ENCODE results near the gene PIP5KL1.
"Not testable (repeated sequence)": the region's sequence is repeated elsewhere in the genome, so short reads cannot be mapped to it uniquely, and the experiment has no call there.

PIP5KL1 gene

GRCh38 chr9:127896395-127897192 is 34.0 kb downstream of the PIP5KL1 start:
- Mint-ChIP-seq H3K36me3 (peaks cover 39% of the 10 kb centered on the region), H3K4me1 (peaks cover 17% of the 10 kb centered on the region), H3K27me3 (no peaks in the 10 kb centered on the region), H3K27ac (no peak overlapping the region), H3K9me3 (no peaks in the 10 kb centered on the region), H3K4me3 (no peak overlapping the region)
- ATAC-seq (ENCODE audit: low read depth) (no peak), DNase-seq (ENCODE audit: low spot score in 2 of 2) (no peak)

GRCh38 chr9:127895811-127896210 is 34.8 kb downstream of the PIP5KL1 start:
- no peaks in the 10 kb centered on the region for H3K9me3 Mint-ChIP-seq
- ATAC-seq (ENCODE audit: low read depth), result no peak
- no peak overlapping the region for H3K27ac Mint-ChIP-seq

GRCh38 chr9:127893392-127893791 is 37.2 kb downstream of the PIP5KL1 start:
- no peak for ATAC-seq (ENCODE audit: low read depth)
- H3K27me3 Mint-ChIP-seq, result no peaks in the 10 kb centered on the region
- no peaks in the 10 kb centered on the region for H3K9me3 Mint-ChIP-seq
- peaks cover 13% of the 10 kb centered on the region for H3K4me1 Mint-ChIP-seq
- H3K27ac Mint-ChIP-seq, result no peak overlapping the region
- H3K4me3 Mint-ChIP-seq, result no peak overlapping the region
- DNase-seq (ENCODE audit: low spot score in 2 of 2), result no peak
- H3K36me3 Mint-ChIP-seq, result peaks cover 50% of the 10 kb centered on the region

More at GRCh38 chr9:127895811-127896210, 34.8 kb downstream of the PIP5KL1 start:
- no peak for DNase-seq (ENCODE audit: low spot score in 2 of 2)
- Mint-ChIP-seq H3K4me3 (no peak overlapping the region), H3K4me1 (peaks cover 16% of the 10 kb centered on the region), H3K27me3 (no peaks in the 10 kb centered on the region), H3K36me3 (peaks cover 44% of the 10 kb centered on the region)

- DNase-seq (ENCODE audit: low spot score in 2 of 2), result no peak
- Mint-ChIP-seq H3K27ac (no peak overlapping the region), H3K4me3 (no peak overlapping the region), H3K4me1 (peaks cover 11% of the 10 kb centered on the region), H3K9me3 (no peaks in the 10 kb centered on the region), H3K27me3 (no peaks in the 10 kb centered on the region), H3K36me3 (peaks cover 51% of the 10 kb centered on the region)
- no peak for ATAC-seq (ENCODE audit: low read depth)
Measured at GRCh38 chr9:127892831-127893230, 37.7 kb downstream of the PIP5KL1 start.

GRCh38 chr9:127890053-127890452 is 40.5 kb downstream of the PIP5KL1 start:
- H3K36me3 Mint-ChIP-seq, result peaks cover 47% of the 10 kb centered on the region
- no peak for ATAC-seq (ENCODE audit: low read depth)

GRCh38 chr9:127887792-127888191 is 42.8 kb downstream of the PIP5KL1 start:
- H3K36me3 Mint-ChIP-seq, result peaks cover 26% of the 10 kb centered on the region

More at GRCh38 chr9:127890053-127890452, 40.5 kb downstream of the PIP5KL1 start:
- Mint-ChIP-seq H3K27me3 (no peaks in the 10 kb centered on the region), H3K9me3 (no peaks in the 10 kb centered on the region), H3K4me3 (no peak overlapping the region), H3K27ac (no peak overlapping the region), H3K4me1 (peaks cover 10% of the 10 kb centered on the region)
- DNase-seq (ENCODE audit: low spot score in 2 of 2), result no peak

GRCh38 chr9:127886401-127886972 is 44.1 kb downstream of the PIP5KL1 start:
- ATAC-seq (ENCODE audit: low read depth) (no peak), DNase-seq (ENCODE audit: low spot score in 2 of 2) (no peak)
- no peaks in the 10 kb centered on the region for H3K27me3 Mint-ChIP-seq
- H3K4me1 Mint-ChIP-seq, result peaks cover 18% of the 10 kb centered on the region
- H3K36me3 Mint-ChIP-seq, result peaks cover 22% of the 10 kb centered on the region
- H3K27ac Mint-ChIP-seq, result no peak overlapping the region
- no peak overlapping the region for H3K4me3 Mint-ChIP-seq
- no peaks in the 10 kb centered on the region for H3K9me3 Mint-ChIP-seq

More at GRCh38 chr9:127887792-127888191, 42.8 kb downstream of the PIP5KL1 start:
- Mint-ChIP-seq H3K27me3 (no peaks in the 10 kb centered on the region), H3K9me3 (no peaks in the 10 kb centered on the region), H3K27ac (no peak overlapping the region), H3K4me3 (no peak overlapping the region), H3K4me1 (peaks cover 14% of the 10 kb centered on the region)
- peak; percentile 64 for ATAC-seq (ENCODE audit: low read depth)
- DNase-seq (ENCODE audit: low spot score in 2 of 2), result no peak

GRCh38 chr9:127885508-127886281 is 44.9 kb downstream of the PIP5KL1 start:
- H3K4me1 Mint-ChIP-seq, result peaks cover 16% of the 10 kb centered on the region
- ATAC-seq (ENCODE audit: low read depth) (no peak), DNase-seq (ENCODE audit: low spot score in 2 of 2) (no peak)
- no peaks in the 10 kb centered on the region for H3K27me3 Mint-ChIP-seq
- H3K36me3 Mint-ChIP-seq, result peaks cover 19% of the 10 kb centered on the region
- no peak overlapping the region for H3K4me3 Mint-ChIP-seq
- peak overlapping the region; percentile 58 for H3K27ac Mint-ChIP-seq
- no peaks in the 10 kb centered on the region for H3K9me3 Mint-ChIP-seq

GRCh38 chr9:127884976-127885490 is 45.5 kb downstream of the PIP5KL1 start:
- Mint-ChIP-seq H3K27ac (peak overlapping the region; percentile 58), H3K4me3 (no peak overlapping the region), H3K4me1 (peaks cover 16% of the 10 kb centered on the region), H3K27me3 (no peaks in the 10 kb centered on the region), H3K36me3 (peaks cover 15% of the 10 kb centered on the region), H3K9me3 (no peaks in the 10 kb centered on the region)
- DNase-seq (ENCODE audit: low spot score in 2 of 2), result no peak
- no peak for ATAC-seq (ENCODE audit: low read depth)

GRCh38 chr9:127884427-127884911 is 46.1 kb downstream of the PIP5KL1 start:
- no peak overlapping the region for H3K4me3 Mint-ChIP-seq
- H3K27ac Mint-ChIP-seq, result no peak overlapping the region
- ATAC-seq (ENCODE audit: low read depth), result no peak
- H3K36me3 Mint-ChIP-seq, result peaks cover 13% of the 10 kb centered on the region
- H3K4me1 Mint-ChIP-seq, result peaks cover 16% of the 10 kb centered on the region
- H3K27me3 Mint-ChIP-seq, result no peaks in the 10 kb centered on the region
- no peaks in the 10 kb centered on the region for H3K9me3 Mint-ChIP-seq
- DNase-seq (ENCODE audit: low spot score in 2 of 2), result no peak

- Mint-ChIP-seq H3K4me1 (peaks cover 18% of the 10 kb centered on the region), H3K27ac (no peak overlapping the region), H3K4me3 (no peak overlapping the region), H3K36me3 (peaks cover 13% of the 10 kb centered on the region), H3K27me3 (no peaks in the 10 kb centered on the region), H3K9me3 (no peaks in the 10 kb centered on the region)
- no peak for DNase-seq (ENCODE audit: low spot score in 2 of 2)
- ATAC-seq (ENCODE audit: low read depth), result no peak
Measured at GRCh38 chr9:127883959-127884358, 46.6 kb downstream of the PIP5KL1 start.

GRCh38 chr9:127881715-127882114 is 48.9 kb downstream of the PIP5KL1 start:
- not testable (repeated sequence) for H3K4me3 Mint-ChIP-seq; H3K36me3 Mint-ChIP-seq; H3K9me3 Mint-ChIP-seq; H3K27me3 Mint-ChIP-seq; DNase-seq (ENCODE audit: low spot score in 2 of 2); H3K27ac Mint-ChIP-seq; ATAC-seq (ENCODE audit: low read depth)
- peaks cover 25% of the 10 kb centered on the region for H3K4me1 Mint-ChIP-seq

- no peak for DNase-seq (ENCODE audit: low spot score in 2 of 2)
- Mint-ChIP-seq H3K4me3 (no peak overlapping the region), H3K4me1 (peaks cover 27% of the 10 kb centered on the region), H3K27ac (no peak overlapping the region), H3K27me3 (peaks cover 5% of the 10 kb centered on the region), H3K9me3 (no peaks in the 10 kb centered on the region), H3K36me3 (peaks cover 2% of the 10 kb centered on the region)
- peak; percentile 80 for ATAC-seq (ENCODE audit: low read depth)
Measured at GRCh38 chr9:127880143-127880542, 50.4 kb downstream of the PIP5KL1 start.
